Inflammatory macrophage treated with lipopolysaccharide for 4 hours (primary cell): ENCODE data around the gene CBFB.
"Not testable (repeated sequence)": the region's sequence is repeated elsewhere in the genome, so short reads cannot be mapped to it uniquely, and the experiment has no call there.

Source experiments
- DNase-seq: peaks from one replicate; pipeline ENCODE4 v3.0.0-alpha.2; 2020

The CBFB gene

GRCh38 chr16:67101311-67102082, 72.5 kb downstream of the CBFB start:
- no peak for DNase-seq

- no peak for DNase-seq
Measured at GRCh38 chr16:67104061-67104460, 75.1 kb downstream of the CBFB start.

- peak; percentile 23 for DNase-seq
Measured at GRCh38 chr16:67104845-67105244, 75.9 kb downstream of the CBFB start.

GRCh38 chr16:67105246-67105645, 76.3 kb downstream of the CBFB start:
- DNase-seq, result peak; percentile 78

GRCh38 chr16:67105881-67106280, 76.9 kb downstream of the CBFB start:
- no peak for DNase-seq

GRCh38 chr16:67108489-67108888, 79.5 kb downstream of the CBFB start:
- no peak for DNase-seq

GRCh38 chr16:67108931-67109406, 80.0 kb downstream of the CBFB start:
- no peak for DNase-seq

- peak; percentile 91 for DNase-seq
Measured at GRCh38 chr16:67109407-67110135, 80.6 kb downstream of the CBFB start, which contains the start of gene PHAF1. PHAF1 (plus strand) TSS chr16:67109941; CDS start chr16:67110176, 235 bp downstream.

- DNase-seq, result no peak
Measured at GRCh38 chr16:67111951-67112444, 83.0 kb downstream of the CBFB start.

- no peak for DNase-seq
Measured at GRCh38 chr16:67112591-67113399, 83.8 kb downstream of the CBFB start.

- no peak for DNase-seq
Measured at GRCh38 chr16:67114793-67115192, 85.8 kb downstream of the CBFB start.

- DNase-seq, result peak; percentile 81
Measured at GRCh38 chr16:67115639-67116038, 86.7 kb downstream of the CBFB start.

GRCh38 chr16:67116388-67117311, 87.7 kb downstream of the CBFB start:
- peak; percentile 52 for DNase-seq

GRCh38 chr16:67117716-67118115, 88.8 kb downstream of the CBFB start:
- DNase-seq, result no peak

- no peak for DNase-seq
Measured at GRCh38 chr16:67120025-67120424, 91.1 kb downstream of the CBFB start.

GRCh38 chr16:67122799-67123198, 93.8 kb downstream of the CBFB start:
- not testable (repeated sequence) for DNase-seq

- DNase-seq, result no peak
Measured at GRCh38 chr16:67128417-67128816, 99.5 kb downstream of the CBFB start.

- DNase-seq, result no peak
Measured at GRCh38 chr16:67128887-67129286, 99.9 kb downstream of the CBFB start.

- DNase-seq, result no peak
Measured at GRCh38 chr16:67129422-67129821, 100.5 kb downstream of the CBFB start.

- DNase-seq, result no peak
Measured at GRCh38 chr16:67137605-67138004, 108.7 kb downstream of the CBFB start.

GRCh38 chr16:67141391-67141790, 112.4 kb downstream of the CBFB start:
- DNase-seq, result no peak

GRCh38 chr16:67142342-67142741, 113.4 kb downstream of the CBFB start:
- no peak for DNase-seq
